Stimulated activated CD4-positive, alpha-beta T cell treated with anti-CD3 and anti-CD28 coated beads, Interleukin-4, amount 100 ng/mL, for 4 hours (primary cell): ENCODE measurements around the gene TRAPPC2L.

Source experiments
- DNase-seq, 2 experiments: peaks; one replicate each; pipeline ENCODE4 v3.0.0-alpha.2; 2020

The TRAPPC2L gene

DNA sequence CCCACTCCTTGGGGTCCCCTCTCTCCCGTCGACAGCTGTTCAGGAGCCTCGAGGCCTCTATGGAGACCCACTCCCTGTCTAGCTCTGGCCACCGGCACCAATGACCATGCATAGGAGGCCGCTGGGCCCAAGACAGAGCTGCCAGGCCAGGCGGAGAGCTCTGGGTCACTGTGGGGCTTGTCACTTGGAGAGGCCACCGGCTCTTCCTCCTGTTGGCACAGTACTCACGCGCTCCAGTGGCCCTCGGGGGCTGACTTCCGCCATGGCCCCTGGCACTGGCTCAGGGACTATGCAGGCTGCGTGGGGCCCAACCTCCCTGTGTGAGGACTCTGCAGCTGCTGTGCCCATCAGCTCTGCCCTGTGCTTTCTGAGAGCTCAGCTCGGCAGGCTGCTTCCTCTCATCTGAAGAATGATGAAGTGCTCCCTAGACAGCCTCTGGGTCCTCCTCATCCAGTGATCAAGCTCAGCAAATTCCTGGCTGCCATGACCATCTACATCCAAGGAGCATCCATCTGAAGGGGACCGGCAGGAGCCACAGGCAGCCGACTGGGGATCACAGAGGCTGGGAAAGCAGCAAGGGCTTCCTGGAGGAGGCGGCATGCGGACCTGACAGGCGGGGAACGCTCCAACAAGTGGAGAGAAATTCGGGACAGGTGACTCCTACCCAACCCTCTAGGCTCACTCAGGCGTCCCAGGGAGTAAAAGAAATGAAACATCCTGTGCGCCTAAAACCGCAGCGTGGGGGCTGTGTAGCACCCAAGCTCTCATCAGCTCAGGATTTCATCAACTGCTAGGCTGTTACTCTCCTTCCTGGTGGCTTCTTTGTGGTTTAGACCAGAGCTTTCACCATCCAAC is 17.0 kb upstream of the TRAPPC2L start:
- DNase-seq = no peak

DNA sequence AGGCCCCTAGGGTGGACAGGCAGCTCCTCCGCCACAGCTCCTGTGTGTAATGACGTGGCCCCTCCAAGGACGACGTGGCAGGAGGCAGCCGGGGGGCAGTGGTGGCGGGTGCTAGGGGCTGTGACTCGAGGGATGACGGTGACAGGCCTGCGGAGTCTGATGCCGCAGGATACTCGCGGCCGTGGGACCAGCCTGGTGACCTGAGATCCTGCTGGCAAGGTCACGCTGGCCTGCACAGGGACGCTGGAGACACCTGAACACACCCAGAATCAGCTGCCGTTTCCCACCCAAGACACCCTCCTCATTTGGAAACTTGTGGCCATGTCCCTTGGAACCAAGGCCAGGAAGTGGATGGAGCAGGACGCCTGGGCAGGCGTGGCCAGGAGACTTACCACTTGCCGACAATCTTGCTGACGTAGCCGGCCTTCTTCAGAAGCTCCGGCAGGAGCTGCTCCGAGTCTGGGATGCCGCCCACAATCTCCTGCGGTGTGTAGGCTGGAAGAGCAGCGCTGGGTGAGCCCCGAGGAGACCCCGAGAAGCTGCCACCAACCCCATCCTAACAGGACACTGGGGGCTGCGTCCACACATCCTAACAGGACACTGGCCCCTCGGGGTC is 16.2 kb upstream of the TRAPPC2L start:
- DNase-seq = no peak

DNA sequence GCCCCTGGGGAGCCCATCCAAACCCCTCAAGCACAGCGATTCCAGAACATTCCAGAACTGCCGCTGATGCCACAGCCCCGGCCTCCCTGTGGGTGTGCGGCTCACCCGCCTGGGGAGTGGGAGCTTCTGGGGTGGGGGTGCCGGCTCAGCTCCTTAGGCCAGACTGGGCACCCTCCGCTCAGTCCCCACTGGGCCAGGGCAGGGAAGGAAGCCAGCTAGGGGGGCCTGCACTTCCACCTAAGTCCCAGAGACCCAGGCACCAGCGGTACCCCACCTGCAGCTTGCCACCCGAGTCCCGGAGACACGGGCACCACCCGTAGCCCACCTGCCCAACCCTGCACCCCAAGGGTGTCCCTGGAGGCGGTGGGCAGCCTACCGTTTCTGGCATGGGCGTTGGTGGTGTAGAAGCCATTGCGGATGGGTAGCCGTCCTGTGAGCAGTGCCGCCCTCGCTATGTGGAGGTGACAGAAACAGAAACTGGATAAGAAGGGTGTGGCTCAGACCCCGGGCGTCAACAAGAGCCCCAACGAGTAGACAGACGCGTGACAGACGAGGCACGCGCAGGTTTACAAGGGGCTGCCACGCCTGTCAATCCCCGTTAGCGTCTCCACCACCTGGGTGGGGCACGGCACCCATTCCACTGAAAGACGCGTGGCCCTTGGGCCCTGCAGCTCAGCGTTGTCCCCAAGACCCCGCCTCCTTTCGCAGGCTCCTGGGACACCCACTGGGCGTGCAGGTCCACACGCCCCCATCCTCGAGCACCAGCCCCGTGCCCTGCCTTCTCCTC is 15.2 kb upstream of the TRAPPC2L start:
- DNase-seq = no peak

DNA sequence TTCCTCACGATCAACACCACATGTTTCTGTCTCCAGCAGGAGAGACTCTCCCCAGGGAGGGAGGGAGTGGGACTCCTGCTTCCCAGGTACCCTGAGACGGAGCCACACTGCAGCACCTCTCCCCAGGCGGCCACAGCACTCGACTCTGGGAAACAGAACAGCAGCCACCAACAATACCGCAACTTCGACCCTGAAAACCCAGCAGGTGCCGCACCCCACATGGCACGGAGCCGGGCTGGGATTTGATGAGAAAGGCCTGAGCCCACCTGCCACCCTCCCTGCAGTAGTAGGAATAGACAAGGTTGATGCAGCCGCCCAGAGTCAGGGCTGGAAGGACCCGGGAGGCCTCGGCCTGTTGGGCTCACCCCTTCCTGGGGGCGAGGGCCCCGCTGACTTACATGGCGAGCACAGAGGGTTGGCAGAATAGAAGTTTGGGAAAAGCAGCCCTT is 14.6 kb upstream of the TRAPPC2L start:
- DNase-seq = no peak

DNA sequence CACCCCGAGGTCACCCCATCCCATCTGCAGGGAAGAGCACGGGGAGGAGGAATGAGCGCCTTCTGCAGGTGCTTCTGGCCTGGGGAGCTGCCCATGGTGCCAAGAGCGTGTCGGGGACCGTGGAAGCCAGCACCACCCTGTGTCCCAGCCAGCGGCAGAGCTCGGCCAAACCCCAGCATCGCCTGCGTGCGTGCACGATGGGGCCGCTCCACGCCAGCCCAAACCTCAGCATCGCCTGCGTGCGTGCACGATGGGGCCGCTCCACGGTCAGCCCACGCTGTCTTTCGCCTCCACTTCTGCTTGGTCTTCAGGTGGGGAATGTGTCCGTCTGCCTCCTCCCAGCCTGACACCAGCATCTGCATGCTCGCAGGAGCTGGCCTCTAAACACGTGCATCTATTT is 14.1 kb upstream of the TRAPPC2L start:
- DNase-seq = no peak

DNA sequence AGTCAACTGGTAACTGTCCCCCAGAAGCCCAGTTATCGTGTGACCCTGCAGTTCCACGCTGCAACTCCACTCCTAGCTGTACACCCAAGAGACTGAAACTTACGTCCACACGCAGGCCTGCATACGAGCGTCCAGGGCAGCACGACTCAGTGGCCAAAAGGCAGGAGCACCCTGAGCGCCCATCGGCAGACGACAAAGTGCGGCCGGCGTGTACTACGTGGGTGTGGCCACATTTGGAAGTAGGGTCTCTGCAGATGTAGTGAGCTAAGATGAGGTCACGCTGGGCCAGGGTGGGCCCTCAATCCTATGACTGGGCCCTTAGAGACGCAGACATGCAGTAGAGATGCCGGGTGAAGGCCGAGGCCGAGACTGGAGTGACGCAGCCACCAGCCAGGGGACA is 13.7 kb upstream of the TRAPPC2L start:
- DNase-seq = no peak

DNA sequence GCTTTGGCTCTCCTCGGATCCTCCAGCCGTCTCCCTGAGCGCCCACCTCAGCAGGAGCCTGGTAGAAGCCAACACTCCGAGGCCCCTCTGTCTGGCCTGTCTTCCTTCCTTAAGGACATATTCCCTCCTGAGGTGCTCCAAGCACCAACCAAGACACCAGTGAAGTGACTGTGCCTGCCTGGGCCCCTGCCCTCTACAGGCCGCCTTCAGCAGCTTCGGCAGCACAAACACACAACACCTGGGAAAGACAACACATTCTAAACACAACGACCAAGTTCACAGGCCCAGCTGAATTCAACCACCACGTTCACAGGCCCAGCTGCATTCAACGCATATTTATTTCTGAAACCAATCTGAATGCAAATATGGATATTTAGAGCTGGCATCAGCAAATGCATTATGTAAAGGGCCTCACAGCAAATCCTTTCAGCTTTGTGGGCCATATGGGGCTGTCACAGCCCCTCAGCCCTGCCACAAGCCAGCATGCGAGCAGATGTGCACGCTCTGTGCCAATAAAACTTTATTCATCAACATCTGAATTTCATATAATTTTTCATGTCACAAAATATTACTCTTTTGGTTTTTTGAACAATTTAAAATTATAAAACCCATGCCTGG is 12.4 kb upstream of the TRAPPC2L start:
- DNase-seq = no peak

DNA sequence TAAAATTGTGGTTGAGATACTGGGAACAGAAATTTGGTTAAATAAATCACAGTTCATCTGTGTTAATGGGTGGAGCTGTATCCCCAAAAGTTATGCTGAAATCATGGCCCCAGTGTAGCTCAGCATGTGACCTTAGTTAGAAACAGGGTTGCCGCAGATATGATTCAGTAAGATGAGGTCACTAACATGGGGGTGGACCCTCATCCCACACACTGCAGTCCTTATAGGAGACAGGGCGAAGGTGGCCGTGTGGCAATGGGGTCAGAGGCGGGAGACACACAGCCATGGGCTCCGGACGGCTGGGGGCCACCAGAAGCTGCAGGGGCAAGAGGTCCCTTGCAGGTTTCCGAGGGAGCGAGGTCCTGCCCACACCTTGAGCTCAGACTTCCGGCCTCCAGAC is 10.8 kb upstream of the TRAPPC2L start:
- no peak for DNase-seq

DNA sequence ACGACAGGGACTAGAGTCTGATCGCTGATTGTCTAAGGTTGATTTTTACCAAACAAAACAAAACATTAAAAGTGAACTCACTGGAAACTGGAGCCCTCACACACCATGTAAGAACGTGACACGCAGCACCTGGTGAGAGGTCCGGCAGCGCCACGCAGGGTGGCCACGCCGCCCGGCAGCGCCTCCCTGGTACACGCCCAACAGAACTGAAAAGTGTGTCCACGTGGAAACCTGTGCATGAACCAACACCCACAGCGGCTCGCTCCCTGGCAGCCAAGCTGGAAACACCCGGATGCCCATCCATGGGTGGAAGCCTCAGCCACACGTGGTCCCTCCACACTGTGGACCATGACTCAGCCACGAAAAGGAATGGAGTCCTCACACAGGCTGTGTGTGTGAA is 9.3 kb upstream of the TRAPPC2L start:
- DNase-seq = no peak

DNA sequence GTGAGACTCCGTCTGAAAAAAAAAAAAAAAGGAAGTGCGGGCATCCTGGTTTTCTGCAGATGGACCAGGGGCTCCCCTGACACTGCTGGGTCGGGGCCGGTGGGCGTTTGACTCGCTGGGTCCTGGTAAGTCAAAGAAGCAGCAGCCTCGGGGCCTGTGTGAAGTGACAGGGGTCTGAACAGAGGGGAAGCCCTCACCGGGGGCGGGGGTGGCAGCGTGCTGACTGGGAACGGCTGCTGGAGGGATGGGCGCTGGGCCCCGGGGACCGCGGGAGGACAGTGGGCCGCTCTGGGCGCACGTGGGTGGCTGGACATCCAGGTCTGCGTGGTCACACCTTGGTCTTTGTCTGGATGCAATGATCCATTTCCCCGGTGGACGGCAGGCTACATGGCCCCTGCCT is 8.4 kb upstream of the TRAPPC2L start:
- no peak for DNase-seq

DNA sequence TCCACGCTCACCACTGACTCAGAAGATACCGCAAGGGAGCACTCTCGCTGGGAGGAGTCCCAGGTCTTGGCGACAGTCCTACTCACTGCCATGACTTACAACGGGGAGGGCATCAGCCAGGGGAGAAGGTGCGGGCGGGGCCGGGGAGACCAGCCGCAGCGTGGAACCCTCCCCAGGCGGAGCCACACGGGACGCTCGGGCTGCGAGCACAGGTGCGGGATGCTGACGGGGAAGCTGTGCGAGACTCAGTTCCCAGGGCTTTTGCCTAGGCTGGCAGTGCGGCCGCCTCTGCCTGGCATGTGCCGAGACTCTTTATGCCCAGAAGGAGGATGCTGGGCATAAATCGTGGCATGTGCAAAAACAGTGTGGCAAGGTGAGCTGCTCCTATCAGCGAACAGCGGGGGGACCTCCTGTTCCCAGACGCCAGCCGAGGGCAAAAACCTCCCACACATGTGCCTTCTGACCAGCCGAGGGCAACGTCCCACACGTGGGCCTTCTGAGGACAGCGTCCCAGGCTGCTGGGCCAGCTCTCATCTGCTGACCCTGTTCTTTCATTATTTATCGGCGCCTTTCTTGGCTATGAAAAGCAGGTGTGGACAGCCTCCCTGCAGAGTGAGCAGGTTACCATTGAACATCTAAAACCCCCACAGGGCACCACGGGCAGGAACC is 6.3 kb upstream of the TRAPPC2L start:
- no peak for DNase-seq

DNA sequence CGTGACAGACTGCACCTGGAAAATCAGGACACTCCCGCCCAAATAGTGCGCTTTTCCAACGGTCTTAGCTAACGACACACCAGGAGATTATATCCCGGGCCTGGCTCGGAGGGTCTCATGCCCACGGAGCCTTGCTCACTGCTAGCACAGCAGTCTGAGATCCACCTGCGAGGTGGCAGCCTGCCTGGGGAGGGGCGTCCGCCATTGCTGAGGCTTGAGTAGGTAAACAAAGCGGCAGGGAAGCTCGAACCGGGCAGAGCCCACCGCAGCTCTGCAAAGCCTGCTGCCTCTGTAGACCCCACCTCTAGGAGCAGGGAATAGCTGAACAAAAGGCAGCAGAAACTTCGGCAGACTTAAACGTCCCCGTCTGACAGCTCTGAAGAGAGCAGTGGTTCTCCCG is 5.3 kb upstream of the TRAPPC2L start:
- no peak for DNase-seq

DNA sequence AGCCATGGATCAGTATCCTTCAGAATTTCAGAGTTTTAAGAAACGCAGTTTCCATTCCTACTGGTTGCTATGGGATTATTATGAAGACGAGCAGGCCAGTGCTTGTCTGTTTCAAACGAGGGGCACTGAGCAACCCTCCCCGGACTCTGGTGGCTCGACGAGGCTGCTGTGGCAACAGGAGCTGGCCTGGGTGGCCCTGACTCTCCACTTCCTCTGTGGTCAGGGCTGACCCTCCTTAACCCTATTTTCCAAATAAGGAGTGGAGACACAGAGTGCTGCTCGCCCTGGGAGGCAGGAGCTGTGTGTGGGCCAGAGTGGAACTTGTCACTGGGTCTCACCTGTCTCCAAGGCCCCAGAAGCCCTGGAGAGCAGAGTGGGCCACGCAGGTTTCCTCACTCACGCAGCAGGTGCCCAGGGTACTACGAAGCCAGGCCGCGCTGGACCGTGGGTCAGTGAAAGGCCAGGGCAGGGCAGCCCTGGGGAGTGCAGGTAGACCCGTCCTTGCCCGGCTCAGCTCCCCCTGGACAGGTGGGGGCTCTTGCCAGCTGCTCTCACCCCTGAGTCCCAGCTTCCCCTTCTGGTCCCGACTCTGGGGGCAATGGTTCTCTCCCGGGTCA is 3.5 kb upstream of the TRAPPC2L start:
- no peak for DNase-seq

DNA sequence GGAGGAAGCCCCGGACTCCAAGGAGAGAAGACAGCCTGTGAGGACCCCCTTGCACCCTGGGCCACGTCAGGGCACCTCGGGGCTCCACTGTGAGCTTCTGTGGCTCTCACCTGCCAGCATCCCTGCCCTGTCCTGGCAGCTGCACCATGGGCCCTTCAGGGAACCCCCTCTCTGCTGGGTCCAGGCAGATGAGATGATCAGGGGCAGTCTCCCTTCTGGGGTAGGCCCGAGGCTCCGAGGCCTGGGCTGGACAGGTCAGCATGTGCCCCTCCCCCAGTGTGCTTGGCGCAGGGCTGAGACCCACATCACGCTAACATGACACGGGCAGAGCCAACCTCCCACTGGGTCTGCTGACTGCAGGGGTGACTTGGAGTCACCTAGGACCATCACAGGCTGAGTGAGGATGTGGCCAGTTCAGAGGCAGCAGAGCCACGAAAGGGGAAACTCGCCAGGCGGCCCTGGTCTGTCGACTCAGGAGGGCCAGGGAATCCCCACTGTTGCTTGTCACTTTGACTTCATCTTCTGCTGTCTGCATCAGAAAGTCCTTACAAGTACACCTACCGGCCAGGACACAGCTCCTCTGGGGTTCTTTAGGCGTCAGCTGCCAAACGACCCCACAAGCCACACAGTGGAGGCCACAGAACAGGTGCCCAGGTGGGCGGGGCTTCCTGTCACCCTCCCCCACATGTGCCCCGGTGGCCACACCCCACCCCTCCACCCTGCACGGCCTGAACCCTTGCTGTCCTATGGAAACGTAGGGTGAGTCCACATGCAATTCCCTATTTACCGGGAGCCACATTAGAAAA is 2.4 kb upstream of the TRAPPC2L start:
- DNase-seq = peak; percentile 6 to 16

DNA sequence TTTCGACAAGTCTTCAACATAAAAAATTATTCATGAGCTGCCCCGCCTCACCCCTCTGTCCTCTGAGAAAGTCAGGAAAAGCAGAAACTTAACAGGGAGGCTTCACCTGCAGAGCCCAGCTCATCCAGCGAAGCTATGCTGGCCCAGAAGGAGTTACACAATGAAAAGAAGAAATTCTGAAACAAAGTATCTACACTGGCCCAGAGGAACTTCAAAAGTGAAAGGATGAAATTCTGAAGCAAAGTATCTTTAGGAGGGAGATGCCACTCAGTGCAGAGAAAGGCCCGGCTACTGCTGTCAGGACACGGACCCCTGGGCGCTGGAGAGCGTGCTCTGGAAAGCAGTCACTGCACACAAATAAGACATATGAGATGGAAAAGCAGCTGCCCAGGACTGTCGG is 1.8 kb upstream of the TRAPPC2L start:
- no peak for DNase-seq

DNA sequence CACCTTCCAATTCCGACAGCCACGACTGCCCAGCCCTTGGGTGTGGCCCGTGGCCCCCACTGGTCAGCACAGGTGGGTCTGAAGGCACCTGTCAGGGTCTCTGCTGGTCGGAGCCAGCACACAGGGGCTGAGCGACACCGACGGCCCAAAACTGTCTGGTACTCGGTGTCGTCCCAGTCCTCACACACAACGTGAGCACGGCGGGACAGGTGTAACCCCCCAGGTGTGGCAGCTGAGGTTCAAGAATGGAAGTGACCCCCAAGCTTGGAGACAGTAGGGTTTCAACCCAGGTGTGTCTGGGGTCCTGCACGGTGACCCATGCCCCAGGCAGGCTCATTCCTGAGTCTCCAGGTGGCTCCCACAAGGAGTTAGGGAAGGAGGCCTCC is 1.2 kb upstream of the TRAPPC2L start:
- no peak for DNase-seq

DNA sequence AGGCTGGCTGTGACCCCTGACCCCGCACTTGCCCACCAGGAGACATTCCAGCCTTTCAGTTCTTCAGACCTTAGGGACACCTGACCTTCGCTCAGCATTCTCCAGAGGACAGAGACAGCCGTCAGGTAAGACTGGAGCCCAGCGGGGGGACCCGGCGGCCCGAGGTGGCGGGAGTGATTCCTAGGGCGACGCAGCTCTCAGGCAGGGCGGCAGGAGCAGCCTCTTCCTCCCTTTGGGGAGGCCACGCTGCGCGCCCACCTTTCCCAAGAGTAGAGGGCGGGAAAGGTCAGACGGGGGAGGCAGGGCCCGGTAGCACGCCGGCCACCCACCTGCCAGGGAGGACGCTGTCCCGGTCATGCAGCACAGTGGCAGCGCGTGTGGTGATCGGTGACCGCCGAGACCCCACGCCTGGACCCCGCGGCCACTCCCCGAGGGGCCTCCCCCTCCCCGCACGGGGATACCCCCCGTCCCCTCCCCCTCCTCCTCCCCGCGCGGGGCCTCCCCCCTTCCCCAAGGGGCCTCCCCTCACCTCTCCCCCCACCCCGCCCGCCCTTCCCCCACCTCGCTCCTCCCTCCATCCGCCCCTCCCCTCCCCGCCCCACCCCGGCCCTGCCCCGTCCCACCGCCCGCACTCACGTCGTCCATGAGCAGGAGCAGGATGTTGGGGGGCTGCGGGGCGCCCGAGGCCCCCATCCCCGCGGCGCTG is 652 bp upstream of the TRAPPC2L start:
- peak in 1 of 2 experiments; percentile 3 for DNase-seq

DNA sequence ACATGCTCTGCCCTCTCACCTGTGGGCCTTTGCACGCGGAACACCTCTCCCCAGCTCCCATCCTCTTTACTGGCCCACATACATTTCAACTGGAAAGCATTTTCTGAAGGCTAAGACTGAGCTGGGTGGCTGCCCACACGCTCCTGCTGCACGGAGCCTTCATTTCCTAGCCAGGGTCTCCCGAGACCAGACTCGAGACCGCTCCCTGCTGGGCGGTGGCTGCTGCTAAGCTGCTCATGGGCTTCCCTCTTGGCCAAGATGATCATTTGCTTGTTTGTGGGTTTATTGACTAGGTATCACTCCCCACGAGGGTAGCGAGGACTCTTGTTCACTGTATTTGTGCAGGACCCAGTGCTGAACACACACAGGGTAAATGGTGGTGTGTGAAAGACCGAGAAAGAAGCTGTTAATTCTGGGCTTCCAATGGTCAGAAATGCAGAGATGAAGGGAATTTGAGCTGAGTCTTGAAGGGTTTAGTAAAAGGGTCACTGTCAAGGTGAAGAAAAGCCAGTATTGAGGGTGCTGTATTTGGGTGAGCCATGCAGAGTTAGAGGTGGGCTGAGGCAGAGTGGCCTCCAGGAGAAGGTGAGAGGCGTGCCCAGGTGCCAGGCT is 907 bp downstream of the TRAPPC2L start:
- DNase-seq = peak; percentile 71 to 78

DNA sequence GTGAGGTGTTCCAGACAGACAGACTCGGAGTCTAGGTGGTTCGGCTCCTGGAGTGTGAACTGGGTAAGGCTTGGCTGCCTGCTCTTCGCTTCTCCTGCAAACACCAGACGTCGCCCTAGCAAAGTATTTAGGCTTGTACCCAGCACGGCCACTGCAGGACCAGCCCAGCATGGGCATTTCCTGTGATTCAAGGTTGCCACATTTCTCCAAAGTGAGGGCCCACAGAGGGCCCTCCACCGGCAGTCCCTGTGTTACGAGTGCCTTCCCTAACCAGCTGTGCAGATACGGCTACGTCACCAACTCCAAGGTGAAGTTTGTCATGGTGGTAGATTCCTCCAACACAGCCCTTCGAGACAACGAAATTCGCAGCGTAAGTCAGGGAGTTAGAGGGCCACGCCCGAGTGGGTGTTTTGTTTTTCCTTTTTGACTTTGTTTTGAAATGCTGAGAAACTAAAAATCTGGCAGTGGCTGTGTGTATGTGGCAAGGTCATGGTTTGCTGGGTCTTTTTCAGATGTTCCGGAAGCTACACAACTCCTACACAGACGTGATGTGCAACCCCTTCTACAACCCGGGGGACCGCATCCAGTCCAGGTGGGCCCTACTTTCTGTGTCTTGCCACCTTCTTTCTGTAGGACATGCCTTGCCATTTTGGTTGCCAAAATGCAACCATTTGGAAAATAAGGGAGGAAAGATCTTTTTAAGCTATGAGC is 2.6 kb downstream of the TRAPPC2L start:
- no peak for DNase-seq

DNA sequence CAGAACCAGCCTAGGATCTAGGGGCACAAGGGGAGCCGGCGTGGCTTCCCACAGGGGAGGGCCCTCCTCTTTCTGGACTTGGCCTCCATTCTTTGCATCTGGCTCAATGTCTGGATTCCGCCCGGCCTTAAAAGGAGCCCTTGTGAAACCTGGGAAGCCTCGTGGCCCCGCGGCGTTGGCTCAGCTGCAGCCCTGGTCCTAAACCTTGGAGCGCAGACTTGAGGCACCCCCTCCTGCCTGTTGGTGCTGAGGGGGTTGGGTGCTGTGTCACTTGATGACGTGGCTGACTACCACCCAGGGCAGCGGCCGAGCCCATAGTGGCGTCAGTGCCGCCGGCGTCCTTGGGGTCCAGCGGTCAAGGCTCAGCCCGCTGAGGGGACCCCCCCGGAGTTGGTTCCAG is 4.4 kb downstream of the TRAPPC2L start:
- DNase-seq = no peak
